Neuron (in vitro differentiated cells): ENCODE measurements around the gene CYTH1.

Experiments used
- H2AFZ ChIP-seq: one replicate; pipeline ENCODE4 v1.6.1; 2013; ENCODE audit warnings: low read depth, mild to moderate bottlenecking, inconsistent platforms, low read length, moderate library complexity
- H3K27me3 ChIP-seq: one replicate; pipeline ENCODE4 v1.6.1; 2013; ENCODE audit warnings: low read length; ENCODE audit not compliant: insufficient read depth
- H3K36me3 ChIP-seq: one replicate; pipeline ENCODE4 v1.6.1; 2013; ENCODE audit warnings: low read length; ENCODE audit not compliant: insufficient read depth
- H3K4me1 ChIP-seq: one replicate; pipeline ENCODE4 v1.6.1; 2013; ENCODE audit warnings: low read length; ENCODE audit not compliant: insufficient read depth
- H3K4me3 ChIP-seq: 2 replicates; pipeline ENCODE4 v1.5.1; 2013; ENCODE audit warnings: mild to moderate bottlenecking, low read length, moderate library complexity
- H3K9me3 ChIP-seq: one replicate; pipeline ENCODE4 v1.6.1; 2013; ENCODE audit warnings: low read length

The CYTH1 gene

DNA sequence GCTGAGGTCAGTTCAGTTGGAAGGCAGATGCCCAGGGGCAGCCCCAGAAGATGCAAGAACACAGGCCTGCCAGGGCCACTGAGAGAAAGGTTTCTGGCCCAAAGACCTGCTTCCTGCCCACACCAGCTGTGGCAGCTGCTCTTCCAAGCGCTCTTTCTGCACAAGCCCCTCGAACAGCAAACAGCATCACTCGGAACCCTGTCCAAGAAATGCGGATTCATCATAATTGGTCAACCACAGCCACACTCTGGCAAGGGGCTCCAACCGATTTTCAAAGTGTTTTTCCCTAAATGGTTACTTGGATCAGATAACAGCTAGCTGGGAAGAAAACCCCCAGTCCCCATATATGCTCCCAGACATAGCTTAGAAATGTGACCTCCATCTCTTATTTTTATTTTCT lies 133.8 kb downstream of the CYTH1 start:
- H3K9me3 ChIP-seq, result no peaks in the 10 kb centered on the region
- no peaks in the 10 kb centered on the region for H3K36me3 ChIP-seq
- no peak overlapping the region for H3K4me3 ChIP-seq
- H2AFZ ChIP-seq, result no peak overlapping the region
- H3K4me1 ChIP-seq, result no peaks in the 10 kb centered on the region
- peaks cover 4% of the 10 kb centered on the region for H3K27me3 ChIP-seq

DNA sequence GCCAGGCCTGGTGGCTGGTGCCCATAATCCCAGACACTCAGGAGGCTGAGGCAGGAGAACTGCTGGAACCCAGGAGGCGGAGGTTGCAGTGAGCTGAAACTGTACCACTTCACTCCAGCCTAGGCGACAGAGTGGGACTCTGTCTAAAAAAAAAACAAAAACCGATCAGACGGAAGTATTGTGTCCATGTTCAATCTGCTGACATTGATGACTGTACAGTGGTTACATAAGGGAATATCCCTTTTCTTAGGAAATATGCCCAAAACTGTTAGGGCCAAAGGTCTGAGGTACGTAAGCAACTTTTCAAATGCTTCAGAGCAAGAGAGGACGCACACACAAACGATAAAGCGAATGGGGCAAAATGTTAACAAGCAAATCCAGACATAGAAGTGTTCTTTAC lies 135.0 kb downstream of the CYTH1 start:
- no peaks in the 10 kb centered on the region for H3K9me3 ChIP-seq
- no peaks in the 10 kb centered on the region for H3K36me3 ChIP-seq
- peaks cover 4% of the 10 kb centered on the region for H3K27me3 ChIP-seq
- no peak overlapping the region for H3K4me3 ChIP-seq
- H2AFZ ChIP-seq, result no peak overlapping the region
- no peaks in the 10 kb centered on the region for H3K4me1 ChIP-seq

DNA sequence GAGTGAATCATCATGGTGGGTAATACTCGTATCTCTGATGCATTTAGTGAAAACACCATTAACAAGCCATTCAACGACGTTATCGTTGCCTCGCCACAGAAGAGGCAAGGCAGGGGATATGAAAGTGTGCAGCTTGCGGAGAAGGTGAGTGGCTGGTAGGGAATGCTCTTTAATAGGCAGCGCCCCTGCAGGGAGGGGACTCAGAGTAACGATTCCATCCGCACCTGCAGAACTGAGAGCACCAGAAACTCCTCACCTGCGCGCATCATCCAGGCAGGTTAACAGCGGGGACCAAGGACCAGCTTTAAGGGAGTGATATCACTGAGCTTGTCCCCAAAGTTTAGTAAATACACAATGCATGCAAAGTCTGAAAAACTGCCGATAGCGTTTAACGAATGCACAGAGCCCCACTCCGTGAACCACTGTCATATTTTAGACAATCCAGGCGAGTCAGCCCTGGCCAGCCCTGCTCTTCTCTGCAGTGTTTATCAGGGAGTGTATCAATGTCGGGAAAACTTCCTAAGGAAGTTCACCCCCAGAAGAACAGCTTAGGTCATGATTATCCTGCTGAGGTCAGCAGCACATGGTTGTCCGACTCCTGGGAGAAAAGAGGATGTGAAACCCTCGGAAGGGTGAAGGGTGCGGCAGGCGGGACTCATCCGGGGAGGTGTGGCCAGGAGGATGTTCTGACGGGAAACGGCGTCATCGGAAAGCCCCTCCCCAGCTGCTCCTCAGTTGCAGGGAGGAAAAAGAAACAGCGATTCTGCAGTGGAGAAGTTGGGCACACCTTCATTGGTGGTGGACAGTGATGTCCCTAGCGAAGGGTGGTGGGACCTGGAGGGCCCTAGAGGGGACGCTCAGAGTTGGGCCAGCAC lies 136.4 kb downstream of the CYTH1 start:
- Histone ChIP-seq H2AFZ (no peak overlapping the region), H3K9me3 (no peaks in the 10 kb centered on the region), H3K27me3 (peaks cover 4% of the 10 kb centered on the region), H3K36me3 (no peaks in the 10 kb centered on the region), H3K4me1 (no peaks in the 10 kb centered on the region), H3K4me3 (no peak overlapping the region)

DNA sequence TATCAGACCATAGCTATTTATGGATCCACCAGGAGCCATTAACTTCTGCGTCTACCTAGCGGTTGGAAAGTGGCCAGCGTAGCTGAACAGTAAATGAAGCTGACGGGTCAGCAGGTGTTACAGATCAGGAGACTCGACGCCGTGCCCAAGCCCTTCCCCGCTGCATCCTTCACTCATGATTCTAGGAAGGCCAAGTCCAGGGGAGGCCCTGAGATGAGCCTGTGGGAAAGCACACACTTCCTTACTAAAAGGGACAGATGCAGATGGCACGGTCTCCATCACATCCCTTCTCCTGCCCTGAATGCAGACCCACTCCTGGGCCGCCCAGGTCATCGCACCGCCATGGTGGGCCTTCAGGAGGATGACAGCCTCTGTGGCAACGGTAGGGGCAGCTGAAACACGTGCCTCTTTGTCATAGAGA lies 137.1 kb downstream of the CYTH1 start:
- Histone ChIP-seq H3K36me3 (no peaks in the 10 kb centered on the region), H3K4me3 (no peak overlapping the region)

DNA sequence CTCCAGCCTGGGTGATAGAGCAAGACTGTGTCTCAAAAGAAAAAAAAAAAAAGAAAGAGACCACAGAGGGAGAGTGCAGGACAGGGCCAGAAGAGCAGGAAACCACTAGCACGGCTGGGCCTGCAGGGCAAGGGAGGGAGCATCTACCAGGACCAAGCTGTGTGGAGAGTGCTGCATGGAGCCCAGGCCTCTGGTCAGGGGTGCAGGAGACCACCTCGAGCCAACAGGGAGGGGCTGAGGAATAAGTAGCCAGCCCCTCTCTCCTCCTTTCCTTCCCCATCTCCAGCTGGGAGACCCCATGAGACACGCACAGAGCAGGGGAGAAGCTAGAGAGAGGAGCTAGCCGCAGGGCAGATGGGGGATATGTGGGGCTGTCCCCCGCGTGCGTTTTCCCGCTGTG lies 137.8 kb downstream of the CYTH1 start:
- Histone ChIP-seq H3K36me3 (no peaks in the 10 kb centered on the region), H3K4me3 (no peak overlapping the region), H3K9me3 (no peaks in the 10 kb centered on the region), H3K4me1 (no peaks in the 10 kb centered on the region), H2AFZ (no peak overlapping the region), H3K27me3 (peaks cover 4% of the 10 kb centered on the region)

More for the DNA sequence above, 137.1 kb downstream of the CYTH1 start:
- H3K4me1 ChIP-seq, result no peaks in the 10 kb centered on the region
- peaks cover 4% of the 10 kb centered on the region for H3K27me3 ChIP-seq
- no peaks in the 10 kb centered on the region for H3K9me3 ChIP-seq
- H2AFZ ChIP-seq, result no peak overlapping the region

DNA sequence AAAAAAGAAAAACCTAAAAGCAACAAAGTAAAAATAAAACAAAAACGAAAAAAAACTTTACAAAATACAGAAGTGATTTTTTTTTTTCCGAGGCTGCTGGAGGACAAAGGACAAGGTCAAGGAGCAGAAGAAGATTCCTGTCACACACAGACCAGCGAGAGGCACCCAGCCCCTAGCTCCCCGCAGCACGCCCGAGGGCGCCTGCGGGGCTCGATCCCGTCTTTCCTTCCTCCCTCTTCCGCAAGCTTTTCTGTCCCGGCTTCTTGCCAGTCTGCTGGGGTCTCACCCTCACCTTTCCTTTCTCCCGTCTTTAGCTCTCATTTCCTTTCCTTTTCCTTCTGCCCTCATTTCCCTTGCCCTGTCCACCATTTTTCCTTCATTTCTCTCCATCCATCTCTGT lies 138.7 kb downstream of the CYTH1 start:
- H3K36me3 ChIP-seq, result no peaks in the 10 kb centered on the region

DNA sequence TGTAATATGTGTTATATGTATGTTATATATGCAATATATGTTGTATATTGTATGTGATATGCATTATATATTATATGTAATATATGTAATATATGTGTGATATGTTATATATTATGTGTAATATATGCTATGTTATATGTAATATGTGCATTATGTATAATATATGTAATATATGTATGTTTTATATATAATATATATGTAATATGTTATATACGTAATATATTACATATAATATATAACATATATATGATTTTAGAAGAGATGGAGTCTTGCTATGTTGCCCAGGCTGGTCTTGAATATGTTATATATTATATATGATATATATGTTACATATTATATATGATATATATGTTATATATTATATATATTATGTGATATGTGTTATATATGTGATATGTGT lies 139.4 kb downstream of the CYTH1 start:
- Histone ChIP-seq H3K36me3 (no peaks in the 10 kb centered on the region), H3K4me1 (no peaks in the 10 kb centered on the region), H3K4me3 (no peak overlapping the region), H3K27me3 (peaks cover 4% of the 10 kb centered on the region), H2AFZ (no peak overlapping the region), H3K9me3 (no peaks in the 10 kb centered on the region)

More for the DNA sequence above, 138.7 kb downstream of the CYTH1 start:
- Histone ChIP-seq H3K9me3 (no peaks in the 10 kb centered on the region), H3K27me3 (peaks cover 4% of the 10 kb centered on the region), H2AFZ (no peak overlapping the region), H3K4me3 (no peak overlapping the region), H3K4me1 (no peaks in the 10 kb centered on the region)

DNA sequence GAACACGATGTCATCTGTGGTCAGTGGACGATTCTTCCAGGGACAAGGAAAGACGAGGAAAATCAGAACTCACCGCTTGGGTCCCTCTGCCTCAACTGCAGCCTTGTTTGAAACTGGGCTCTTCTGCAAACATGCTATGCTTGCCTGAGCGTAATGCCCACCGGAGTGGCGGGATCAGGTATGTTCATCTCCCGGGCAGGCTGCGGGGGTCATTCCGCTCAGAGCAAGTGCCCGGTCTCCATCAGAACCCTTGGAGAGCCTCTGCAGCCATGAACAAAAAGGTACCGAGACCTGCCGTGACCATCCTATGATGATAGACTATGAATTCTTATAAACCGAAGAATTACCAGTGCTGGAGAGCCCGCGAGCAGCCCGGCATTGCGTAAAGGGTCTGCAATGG lies 140.4 kb downstream of the CYTH1 start:
- H3K9me3 ChIP-seq, result no peaks in the 10 kb centered on the region
- peaks cover 4% of the 10 kb centered on the region for H3K27me3 ChIP-seq
- no peaks in the 10 kb centered on the region for H3K4me1 ChIP-seq
- no peaks in the 10 kb centered on the region for H3K36me3 ChIP-seq
- H2AFZ ChIP-seq, result no peak overlapping the region
- no peak overlapping the region for H3K4me3 ChIP-seq

DNA sequence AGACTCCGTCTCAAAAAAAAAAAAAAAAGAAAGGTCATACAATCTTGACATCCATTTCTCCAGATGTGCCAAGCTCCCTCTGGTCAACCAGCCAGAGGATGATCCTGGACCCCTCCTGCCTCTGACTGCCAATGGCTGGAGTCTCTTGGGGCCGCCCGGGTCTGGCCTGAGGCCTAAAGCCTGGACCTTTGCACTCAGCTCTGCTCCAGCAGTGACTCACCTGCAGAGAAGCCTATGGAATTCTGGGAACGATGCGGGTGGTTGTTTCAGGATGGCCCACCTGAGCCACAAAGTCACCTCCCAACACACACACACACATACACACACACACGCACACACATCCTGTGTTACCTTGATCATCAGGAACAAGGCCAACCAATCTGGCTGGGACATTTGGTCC lies 140.8 kb downstream of the CYTH1 start:
- Histone ChIP-seq H3K36me3 (no peaks in the 10 kb centered on the region), H2AFZ (no peak overlapping the region), H3K4me1 (no peaks in the 10 kb centered on the region), H3K27me3 (peaks cover 4% of the 10 kb centered on the region), H3K4me3 (no peak overlapping the region), H3K9me3 (no peaks in the 10 kb centered on the region)

DNA sequence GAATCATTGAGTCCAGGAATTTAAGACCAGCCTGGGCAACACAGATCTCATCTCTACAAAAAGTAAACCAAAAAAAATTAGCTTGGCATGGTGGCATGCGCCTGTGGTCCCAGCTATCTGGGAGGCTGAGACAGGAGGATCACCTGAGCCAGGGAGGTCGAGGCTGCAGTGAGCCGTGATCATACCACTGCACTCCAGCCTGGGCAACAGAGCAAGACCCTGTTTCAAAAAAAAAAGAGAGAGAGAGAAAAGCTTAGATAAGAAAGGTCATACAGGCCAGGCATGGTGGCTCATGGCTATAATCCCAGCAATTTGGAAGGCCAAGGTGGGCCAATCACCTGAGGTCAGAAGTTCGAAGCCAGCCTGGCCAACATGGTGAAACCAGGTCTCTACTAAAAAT lies 141.4 kb downstream of the CYTH1 start:
- no peak overlapping the region for H3K4me3 ChIP-seq

DNA sequence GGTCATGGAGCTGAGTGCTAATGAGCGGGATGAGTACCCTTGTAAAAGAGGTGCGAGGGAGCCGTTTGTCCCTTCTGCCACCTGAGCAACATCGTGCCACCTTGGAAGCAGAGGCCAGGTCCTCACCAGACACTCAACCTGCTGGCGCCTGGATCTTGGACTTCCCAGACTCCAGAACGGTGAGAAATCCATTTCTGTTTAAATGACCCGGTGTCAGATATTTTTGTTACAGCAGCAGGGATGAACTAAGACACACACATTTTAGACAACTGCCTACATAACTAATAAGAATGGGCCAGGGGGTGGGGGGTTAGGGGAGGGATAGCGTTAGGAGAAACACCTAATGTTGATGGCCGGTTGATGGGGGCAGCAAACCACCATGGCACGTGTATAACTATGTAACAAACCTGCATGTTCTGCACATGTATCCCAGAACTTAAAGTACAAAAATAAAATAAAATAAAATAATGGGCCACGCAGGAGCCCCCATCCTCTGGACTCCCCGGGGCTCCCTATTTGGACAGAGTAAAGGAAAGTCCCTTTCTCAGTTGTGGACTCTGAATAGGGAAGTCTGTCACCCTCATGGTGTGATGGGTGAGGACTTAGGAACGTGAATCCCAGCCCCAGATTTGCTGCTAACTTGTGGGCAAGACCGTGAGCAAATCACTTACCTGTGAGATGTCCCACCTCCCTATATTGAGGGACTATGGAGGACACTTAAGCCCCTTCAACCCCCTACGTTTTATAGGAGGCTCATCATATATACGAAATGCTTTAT lies 144.2 kb downstream of the CYTH1 start:
- Histone ChIP-seq H3K36me3 (no peaks in the 10 kb centered on the region), H3K27me3 (no peaks in the 10 kb centered on the region), H2AFZ (no peak overlapping the region), H3K4me1 (no peaks in the 10 kb centered on the region), H3K4me3 (no peak overlapping the region), H3K9me3 (no peaks in the 10 kb centered on the region)

More for the DNA sequence above, 141.4 kb downstream of the CYTH1 start:
- Histone ChIP-seq H3K4me1 (no peaks in the 10 kb centered on the region), H3K27me3 (peaks cover 4% of the 10 kb centered on the region), H3K9me3 (no peaks in the 10 kb centered on the region), H2AFZ (no peak overlapping the region), H3K36me3 (no peaks in the 10 kb centered on the region)

DNA sequence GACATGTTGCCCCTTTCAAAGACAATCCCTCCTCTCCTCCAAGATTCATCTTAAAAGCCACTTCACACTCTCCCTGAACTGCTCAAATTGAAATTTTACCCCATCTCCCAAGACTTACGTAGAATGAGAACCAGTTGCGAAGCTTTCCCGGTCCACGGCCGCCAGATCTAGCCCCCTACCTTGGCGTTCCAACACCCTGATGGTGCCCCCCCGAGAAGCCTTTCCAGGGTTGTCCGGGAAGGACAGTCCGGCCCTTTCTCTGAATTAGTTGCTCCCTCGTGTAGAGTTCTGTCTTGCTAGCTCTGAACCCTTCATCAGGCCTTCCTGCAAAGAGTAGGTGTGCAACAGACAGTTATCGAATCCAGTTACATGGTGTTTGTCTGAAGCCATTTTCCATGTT lies 144.9 kb downstream of the CYTH1 start:
- no peak overlapping the region for H2AFZ ChIP-seq
- no peaks in the 10 kb centered on the region for H3K36me3 ChIP-seq
- no peak overlapping the region for H3K4me3 ChIP-seq
- H3K27me3 ChIP-seq, result no peaks in the 10 kb centered on the region
- H3K9me3 ChIP-seq, result no peaks in the 10 kb centered on the region
- no peaks in the 10 kb centered on the region for H3K4me1 ChIP-seq

DNA sequence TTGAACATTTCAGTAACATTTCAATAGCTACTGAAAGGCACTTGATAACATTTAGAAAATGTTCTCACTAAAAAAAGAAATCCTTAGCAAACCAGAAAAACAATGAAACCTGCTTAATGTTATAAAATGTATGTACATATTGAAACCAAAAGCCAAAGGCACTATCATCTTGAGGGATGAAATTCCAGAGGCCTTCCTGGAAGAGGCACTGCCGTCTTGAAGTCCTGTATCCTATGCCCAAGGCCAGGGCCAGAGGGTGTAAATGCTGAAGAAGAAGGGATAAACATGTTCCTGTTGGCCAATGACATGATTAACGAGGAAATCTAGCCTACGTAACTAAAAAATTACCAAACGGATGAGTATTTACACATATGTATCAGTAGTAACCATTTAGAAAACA lies 147.9 kb downstream of the CYTH1 start:
- Histone ChIP-seq H3K9me3 (no peaks in the 10 kb centered on the region), H3K4me3 (no peak overlapping the region), H3K36me3 (no peaks in the 10 kb centered on the region), H3K4me1 (no peaks in the 10 kb centered on the region), H3K27me3 (no peaks in the 10 kb centered on the region), H2AFZ (no peak overlapping the region)
